GM18873 (cell line): ENCODE measurements around the gene DNAJB8.

ENCODE experiments used
- ATAC-seq: cut with Tn5 transposase; IDR thresholded peaks from one replicate; pipeline ENCODE4 v1.9.1; 2021; ENCODE audit warnings: mild to moderate bottlenecking, moderate library complexity, moderate number of reproducible peaks; ENCODE audit not compliant: unreplicated experiment, low FRiP score

Gene DNAJB8

DNA sequence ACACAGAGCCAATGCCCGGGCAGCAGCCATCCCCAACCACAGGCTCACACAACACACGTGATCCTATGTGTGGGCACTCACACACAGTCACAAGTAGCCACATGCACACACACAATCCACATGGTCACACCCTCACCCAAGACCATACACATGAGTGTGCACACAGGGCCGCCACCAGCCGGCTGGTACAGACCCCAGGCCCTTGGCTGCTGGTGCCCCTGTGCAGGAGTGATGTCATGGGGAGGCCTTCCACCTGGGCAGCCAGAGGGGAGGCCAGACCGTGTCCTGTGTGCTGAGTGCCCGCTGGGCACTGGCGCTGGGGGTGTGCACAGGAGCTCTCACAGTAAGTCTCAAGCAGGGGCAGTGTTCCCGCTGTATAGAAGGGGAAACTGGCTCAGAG, 36.9 kb downstream of the DNAJB8 start:
- ATAC-seq, result no peak

DNA sequence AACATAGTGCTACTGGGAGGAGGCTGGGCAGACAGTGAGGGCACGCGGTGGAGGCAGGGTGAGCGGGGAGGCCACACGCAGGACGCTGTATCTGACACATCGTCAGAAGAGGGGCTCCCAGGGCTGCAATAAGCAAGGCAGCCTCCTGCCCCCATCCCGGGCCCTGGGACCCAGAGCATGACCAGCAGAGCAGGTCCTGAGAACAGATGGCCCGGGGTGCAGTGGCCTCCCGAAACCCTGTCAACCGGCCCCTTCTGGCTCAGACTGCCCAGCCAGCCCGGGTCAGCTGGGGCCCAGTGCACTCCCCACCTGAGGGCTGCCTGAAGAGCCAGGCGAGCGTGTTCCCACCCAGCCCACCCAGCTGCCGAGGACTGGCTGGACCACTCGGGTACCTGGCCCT, 37.4 kb downstream of the DNAJB8 start:
- no peak for ATAC-seq

- ATAC-seq, result no peak
Measured at GRCh38 chr3:128427872-128428822, 38.5 kb downstream of the DNAJB8 start.

GRCh38 chr3:128427175-128427857, 39.4 kb downstream of the DNAJB8 start:
- ATAC-seq, result no peak

- no peak for ATAC-seq
Measured at GRCh38 chr3:128426128-128426921, 40.4 kb downstream of the DNAJB8 start.

DNA sequence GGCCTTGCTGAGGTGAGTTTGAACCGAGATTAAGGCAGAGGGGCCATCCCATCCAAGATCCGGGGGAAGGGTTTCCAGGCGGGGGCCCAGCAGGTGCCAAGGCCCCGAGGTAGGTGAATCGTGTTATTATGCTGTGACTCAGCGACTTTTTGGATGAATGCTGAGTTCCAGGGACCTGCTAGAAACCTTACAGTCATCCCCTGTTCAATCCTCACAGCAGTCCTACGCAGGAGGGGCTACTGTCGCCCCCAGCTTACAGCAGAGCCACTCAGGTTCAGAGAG, 40.9 kb downstream of the DNAJB8 start:
- ATAC-seq, result no peak

DNA sequence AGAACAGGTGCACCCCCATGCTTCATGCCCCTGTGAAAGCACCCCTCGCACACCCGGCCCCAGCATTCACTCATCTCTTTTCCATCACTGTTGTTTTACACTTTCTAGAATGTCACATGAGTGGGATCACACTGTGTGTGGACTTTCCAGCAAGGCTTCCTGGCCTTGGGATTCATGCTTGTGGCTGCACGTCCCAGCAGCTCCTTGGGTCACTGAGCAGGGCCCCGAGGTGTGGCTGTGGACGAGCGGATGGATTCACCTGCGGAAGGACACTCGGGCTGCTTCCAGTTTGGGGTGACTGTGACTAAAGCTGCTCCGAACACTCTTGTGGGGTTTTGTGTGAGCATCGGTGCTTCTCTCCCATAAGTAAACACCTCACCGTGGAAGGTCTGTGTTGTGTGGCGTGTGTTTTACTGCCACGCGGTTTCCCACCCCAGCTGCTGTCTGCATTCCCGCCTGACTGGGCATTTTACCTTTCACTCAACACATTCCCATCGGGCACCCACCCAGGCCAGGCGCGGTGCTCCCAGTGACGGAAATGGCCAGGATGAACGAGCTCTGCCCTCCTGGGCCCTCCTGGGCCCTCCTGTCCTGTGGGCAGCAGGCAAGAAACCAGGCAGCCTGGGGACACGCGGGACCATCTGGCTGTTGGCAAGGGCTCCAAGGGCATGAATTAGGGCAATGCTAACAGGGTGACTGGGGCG, 41.4 kb downstream of the DNAJB8 start:
- no peak for ATAC-seq

- no peak for ATAC-seq
Measured at GRCh38 chr3:128424508-128425069, 42.1 kb downstream of the DNAJB8 start.

DNA sequence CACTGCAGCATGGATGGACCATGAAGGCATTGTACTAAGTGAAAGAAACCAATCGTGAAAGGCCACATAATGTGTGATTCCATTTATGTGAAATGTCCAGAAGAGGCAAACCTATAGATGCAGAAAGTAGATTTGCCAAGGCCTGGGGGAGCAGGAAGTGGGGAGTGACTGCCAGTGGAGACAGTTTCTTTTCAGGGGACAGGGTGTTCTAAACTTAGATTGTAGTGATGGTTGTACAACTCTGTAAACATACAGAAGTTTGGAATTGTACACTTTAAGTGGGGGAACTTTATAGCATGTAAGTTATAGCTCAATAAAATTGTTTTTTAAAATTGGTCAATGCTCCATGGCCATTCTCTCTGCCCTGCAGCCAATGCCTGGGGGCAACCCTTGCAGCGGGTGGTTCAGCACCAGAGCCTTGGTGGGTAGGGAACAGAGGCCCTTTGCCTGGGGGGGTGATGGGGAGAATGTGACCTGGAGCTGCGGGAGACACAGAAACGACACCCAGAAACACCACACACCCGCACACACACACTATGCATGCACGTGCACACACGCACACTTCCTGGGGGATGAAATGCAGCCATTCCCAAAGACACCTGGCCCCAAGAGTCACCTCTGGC, 43.1 kb downstream of the DNAJB8 start:
- ATAC-seq, result no peak

- no peak for ATAC-seq
Measured at GRCh38 chr3:128422762-128423524, 43.7 kb downstream of the DNAJB8 start.

GRCh38 chr3:128421966-128422365, 44.7 kb downstream of the DNAJB8 start:
- ATAC-seq, result no peak

DNA sequence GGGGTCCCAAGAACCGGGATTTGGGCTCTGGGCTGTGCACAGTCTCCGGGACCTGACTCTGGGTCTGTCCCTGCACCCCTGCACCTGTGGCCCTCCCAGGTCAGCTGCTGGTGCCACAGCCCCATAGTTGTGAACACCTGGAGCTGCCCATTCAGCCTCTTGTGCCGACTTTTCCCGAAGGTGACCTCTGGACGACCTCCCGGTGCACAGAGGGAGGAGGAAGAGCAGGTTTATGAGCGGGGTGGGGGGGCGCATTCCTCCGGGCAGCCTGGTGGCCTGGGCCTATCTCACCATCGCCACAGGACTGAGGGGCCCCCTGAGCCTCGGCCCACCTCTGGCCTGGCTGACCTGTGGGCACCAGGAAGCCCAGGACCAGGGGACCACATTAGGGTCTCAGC, 45.3 kb downstream of the DNAJB8 start:
- ATAC-seq, result no peak

- no peak for ATAC-seq
Measured at GRCh38 chr3:128420720-128421438, 45.8 kb downstream of the DNAJB8 start.

DNA sequence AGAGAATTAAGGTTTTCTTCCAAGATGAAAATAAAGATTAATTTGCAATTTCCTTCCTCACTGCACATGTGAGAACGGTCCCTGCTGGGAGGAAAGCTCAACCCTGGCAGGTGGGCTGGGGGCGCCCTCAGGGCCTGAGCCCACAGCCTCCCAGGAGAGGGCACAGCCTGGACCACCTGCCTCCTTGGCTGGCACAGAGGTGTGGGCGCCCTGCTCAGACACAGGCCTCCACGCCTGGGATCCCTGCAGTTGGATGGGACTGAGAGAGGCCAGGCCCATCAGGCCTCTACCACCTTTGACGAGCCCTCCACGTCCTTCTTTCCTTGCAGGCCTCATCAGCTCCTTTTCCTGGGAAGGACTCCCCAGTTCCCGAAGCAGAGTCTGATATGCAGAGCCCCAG, 46.4 kb downstream of the DNAJB8 start:
- ATAC-seq, result no peak

- ATAC-seq, result no peak
Measured at GRCh38 chr3:128419311-128419710, 47.4 kb downstream of the DNAJB8 start.

GRCh38 chr3:128418900-128419299, 47.8 kb downstream of the DNAJB8 start:
- ATAC-seq, result no peak

DNA sequence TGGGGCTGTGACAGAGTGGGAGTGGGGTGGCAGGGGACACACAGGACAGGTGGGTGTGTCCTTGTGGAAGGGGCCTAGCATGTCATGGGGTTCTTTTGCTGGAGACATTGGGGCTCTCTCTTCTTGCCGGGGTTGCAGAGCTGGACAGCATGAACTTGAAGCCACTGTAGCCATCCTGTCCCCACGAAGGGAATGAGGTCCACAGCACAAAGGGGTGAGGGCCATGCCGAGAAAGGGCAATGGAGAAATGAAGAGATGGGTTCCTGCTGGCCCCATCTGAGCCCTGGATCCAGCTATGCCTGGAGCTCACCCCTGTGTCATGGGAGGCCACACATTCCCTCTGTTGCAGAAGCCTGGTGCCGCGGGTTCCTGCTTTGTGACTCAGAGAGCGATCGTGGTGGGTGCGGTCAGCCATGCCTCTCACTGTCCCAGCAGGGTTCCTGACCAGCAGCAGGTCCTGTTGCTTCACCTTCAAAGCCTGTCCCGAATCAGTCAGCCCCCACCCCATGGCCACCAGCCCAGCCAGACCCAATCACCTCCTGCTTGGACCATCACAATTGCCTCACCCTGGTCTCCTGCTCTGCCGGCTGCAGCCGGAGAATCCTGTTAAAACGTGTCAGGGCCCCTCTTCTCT, 50.0 kb downstream of the DNAJB8 start:
- no peak for ATAC-seq
